SU-DHL-6 (cell line): ENCODE results near the gene RCN2.

Experiments
- CTCF ChIP-seq: fragments of 200-600 bp; sonication (generic); IDR thresholded peaks from one replicate; pipeline ENCODE4 v1.5.1; 2017; ENCODE audit warnings: antibody characterized with exemption, mild to moderate bottlenecking, low read length, moderate library complexity; ENCODE audit not compliant: insufficient read depth, poor library complexity, severe bottlenecking
- EZH2phosphoT487 ChIP-seq: fragments of 200-600 bp; sonication (generic), shearing (Covaris generic); conservative IDR thresholded peaks from 2 replicates; pipeline ENCODE4 v1.6.1; 2018; ENCODE audit warnings: mild to moderate bottlenecking, antibody characterized with exemption, low read length, moderate library complexity, mixed read lengths

- TF ChIP-seq CTCF (no peak), EZH2phosphoT487 (no peak)
These were observed 14.0 kb downstream of the RCN2 start for GRCh38 chr15:76945494-76946093.
